K562 (cell line): ENCODE data around the gene SYT6. TPM values are rescaled to one million over a fixed set of nuclear protein-coding genes. Genes with fewer than 3 reads are reported as not detected.

Experiments
- ATAC-seq: fragments of 200-7000 bp; cut with Tn5 transposase; 3 replicates; pipeline ENCODE4 v1.9.1; 2020; ENCODE audit warnings: moderate library complexity
- BruUV-seq: library from RNA; stranded (reverse); fragments of 400-500 nt; replicated peaks from 2 replicates; lab custom pipeline; 2021; lab: Mats Ljungman, UMichigan
- CTCF ChIA-PET: fragments of 300-600 bp; formaldehyde crosslinking; extraction: SDS; loops from one replicate; lab custom pipeline; 2021; ENCODE audit warnings: low intra/inter-chr PET ratio; lab: Yijun Ruan, JAX
- POLR2A ChIA-PET: fragments of 300-600, 350-650 bp; sonication (Branson Sonifier 250); formaldehyde crosslinking; extraction: SDS; loops from one replicate; lab custom pipeline; 2021; ENCODE audit warnings: antibody characterized with exemption, inconsistent platforms; lab: Yijun Ruan, JAX
- DNase-seq, 4 experiments: peaks; one replicate each; pipeline versions ENCODE4 v3.0.0 to v3.0.0-alpha.2; 2011 to 2018; ENCODE audit warnings: low spot score in 3 of 4, mixed read lengths in 3 of 4; ENCODE audit errors: extremely low read depth in 1 of 4
- FAIRE-seq: peaks from 2 replicates; lab custom pipeline; 2011; peaks lifted over from hg19 to GRCh38; lab: Jason Lieb, UNC
- H2AFZ ChIP-seq: 2 replicates; pipeline ENCODE4 v1.6.0; 2011; ENCODE audit warnings: low read depth, low read length, control low read depth, inconsistent platforms
- H3K27ac ChIP-seq: fragments of 200-600 bp; 3 replicates; pipeline ENCODE4 v1.8.0; 2011; ENCODE audit warnings: low read depth, mild to moderate bottlenecking, control low read depth, inconsistent platforms, low read length, moderate library complexity, mixed read lengths; ENCODE audit errors: extremely low read depth
- H3K27me3 ChIP-seq, 2 experiments: fragments of 300-600 bp in 1 of 2; 2 replicates in 1 of 2; 3 replicates in 1 of 2; pipeline versions ENCODE4 v1.6.0 to v1.8.0; 2011; ENCODE audit warnings: inconsistent platforms in 2 of 2, low read length in 2 of 2, mild to moderate bottlenecking in 1 of 2, mixed read lengths in 1 of 2, moderate library complexity in 1 of 2; ENCODE audit not compliant: control insufficient read depth in 2 of 2, insufficient read depth in 2 of 2
- H3K36me3 ChIP-seq: fragments of 300-600 bp; 3 replicates; pipeline ENCODE4 v1.8.0; 2011; ENCODE audit warnings: mild to moderate bottlenecking, low read length, inconsistent platforms; ENCODE audit not compliant: control insufficient read depth, insufficient read depth
- H3K4me1 ChIP-seq, 2 experiments: fragments of 200-600 bp in 1 of 2; replicated peaks in 1 of 2; 2 replicates in 1 of 2; 3 replicates in 1 of 2; pipeline versions ENCODE4 v1.5.1 to v1.8.0; 2011; ENCODE audit warnings: inconsistent platforms in 2 of 2, low read length in 2 of 2, mild to moderate bottlenecking in 1 of 2, mixed read lengths in 1 of 2, moderate library complexity in 1 of 2; ENCODE audit not compliant: control insufficient read depth in 2 of 2, insufficient read depth in 2 of 2
- H3K4me2 ChIP-seq: 2 replicates; pipeline ENCODE4 v1.6.1; 2011; ENCODE audit warnings: low read length, control low read depth, inconsistent platforms, mixed read lengths; ENCODE audit not compliant: insufficient read depth
- H3K4me3 ChIP-seq: fragments of 200-600 bp; sonication (generic), shearing (Covaris generic); 2 replicates; pipeline ENCODE4 v1.5.1; 2016; ENCODE audit warnings: control low read depth, inconsistent platforms
- H3K79me2 ChIP-seq: fragments of 200-600 bp; 3 replicates; pipeline ENCODE4 v1.8.0; 2011; ENCODE audit warnings: low read length, inconsistent platforms; ENCODE audit not compliant: control insufficient read depth, insufficient read depth
- H3K9ac ChIP-seq, 2 experiments: 2 replicates each; pipeline versions ENCODE4 v1.6.0 to v1.6.1; 2011; ENCODE audit warnings: low read depth in 2 of 2, low read length in 2 of 2, control low read depth in 1 of 2, inconsistent platforms in 1 of 2, mild to moderate bottlenecking in 1 of 2, mixed read lengths in 1 of 2; ENCODE audit not compliant: insufficient read depth in 1 of 2
- H3K9me1 ChIP-seq: one replicate; pipeline ENCODE4 v1.6.0; 2011; ENCODE audit warnings: inconsistent platforms, mild to moderate bottlenecking, low read length, moderate library complexity; ENCODE audit not compliant: control insufficient read depth, insufficient read depth
- H3K9me3 ChIP-seq: replicated peaks from 2 replicates; pipeline ENCODE4 v1.5.1; 2011; ENCODE audit warnings: low read depth, low read length, inconsistent platforms; ENCODE audit not compliant: control insufficient read depth, insufficient read depth
- H4K20me1 ChIP-seq: replicated peaks from 2 replicates; pipeline ENCODE4 v1.6.1; 2011; ENCODE audit warnings: low read length, inconsistent platforms, mixed read lengths; ENCODE audit not compliant: control insufficient read depth, insufficient read depth
- CBX1 ChIP-seq: sonication (generic); IDR thresholded peaks from 2 replicates; pipeline ENCODE4 v1.6.1; 2016; ENCODE audit warnings: antibody characterized with exemption, low read depth, mild to moderate bottlenecking
- CSDE1 ChIP-seq, 2 experiments: fragments of 450-650 bp; IDR thresholded peaks; 2 replicates each; pipeline ENCODE4 v1.6.1; 2016; ENCODE audit warnings: mild to moderate bottlenecking in 1 of 2
- EHMT2 ChIP-seq: fragments of 450-650 bp; IDR thresholded peaks from 2 replicates; pipeline ENCODE4 v1.6.1; 2018; ENCODE audit warnings: antibody characterized with exemption
- KDM4B ChIP-seq, 2 experiments: fragments of 450-650 bp in 1 of 2; sonication (generic) in 1 of 2; IDR thresholded peaks; 2 replicates each; pipeline ENCODE4 v1.6.1; 2016 to 2017; ENCODE audit warnings: borderline replicate concordance in 2 of 2, antibody characterized with exemption in 1 of 2, low read depth in 1 of 2, mild to moderate bottlenecking in 1 of 2
- RBM17 ChIP-seq: fragments of 200-400 bp; formaldehyde crosslinking; IDR thresholded peaks from 2 replicates; pipeline ENCODE4 v1.6.1; 2017; ENCODE audit warnings: low read depth, mild to moderate bottlenecking, low read length, borderline replicate concordance
- TSC22D4 ChIP-seq: fragments of 450-650 bp; IDR thresholded peaks from 2 replicates; pipeline ENCODE4 v1.6.1; 2016; ENCODE audit warnings: missing genetic modification characterization, missing biosample characterization, control low read depth
- ZNF445 ChIP-seq: fragments of 250-450 bp; sonication (Bioruptor Pico); IDR thresholded peaks from 2 replicates; pipeline ENCODE4 v1.4.0; 2020; ENCODE audit warnings: low read depth, mild to moderate bottlenecking, moderate library complexity
- WGBS: fragments of 100-300 bp; shearing (Covaris generic); methylation state at CpG from one replicate; pipeline ENCODE4 v1.1.6; 2016; ENCODE audit warnings: low coverage, mixed read lengths; ENCODE audit not compliant: insufficient coverage; ENCODE audit errors: missing lambda C conversion rate; 5-methylcytosine and 5-hydroxymethylcytosine counted together
- in situ Hi-C: fragments of 300-500 bp; cut with MboI; formaldehyde crosslinking; loops from 4 replicates; pipeline ENCODE4 v1.15.0; 2018; ENCODE audit warnings: inconsistent platforms, mixed read lengths
- intact Hi-C: fragments of 100-400 bp; cut with micrococcal nuclease; formaldehyde crosslinking; loops from 2 replicates; pipeline ENCODE4 v1.14.2; 2022
- polyA plus RNA-seq, 8 experiments: library from polyadenylated mRNA; depleted of rRNA in 4 of 8; stranded (reverse) in 5 of 8; unstranded in 3 of 8; fragments of >200 nt; fragmentation: Nextera tagmentation in 2 of 8; fragmentation: Illumina TruSeq in 1 of 8; extraction: Ambion mirVana in 2 of 8; extraction: Trizol in 1 of 8; gene quantifications; 2 replicates each; pipeline versions ENCODE4 v1.2.1 to v1.2.3, GENCODE V29; 2011 to 2014; ENCODE audit warnings: inconsistent platforms in 1 of 8, missing spikeins in 1 of 8
- total RNA-seq, 7 experiments: library from RNA; depleted of rRNA in 6 of 7; stranded (reverse); fragments of >200 nt in 6 of 7; fragmentation: Illumina TruSeq in 2 of 7; extraction: Trizol in 2 of 7; gene quantifications; 2 replicates each; pipeline versions ENCODE4 v1.2.1 to v1.2.3, GENCODE V29; 2011 to 2021; ENCODE audit warnings: low replicate concordance in 1 of 7
- TF ChIP-seq, protein P1 (sequence below): fragments of 250-450 bp; sonication (Bioruptor Pico); IDR thresholded peaks from 2 replicates; pipeline ENCODE4 v1.4.0; 2020

Gene SYT6
- total and polyA plus RNA-seq, 9 of the 15 experiments (the other 6 are each of a cell fraction or from before 2014, with no cell fraction given), result 0.06 TPM; not detected in 8

DNA sequence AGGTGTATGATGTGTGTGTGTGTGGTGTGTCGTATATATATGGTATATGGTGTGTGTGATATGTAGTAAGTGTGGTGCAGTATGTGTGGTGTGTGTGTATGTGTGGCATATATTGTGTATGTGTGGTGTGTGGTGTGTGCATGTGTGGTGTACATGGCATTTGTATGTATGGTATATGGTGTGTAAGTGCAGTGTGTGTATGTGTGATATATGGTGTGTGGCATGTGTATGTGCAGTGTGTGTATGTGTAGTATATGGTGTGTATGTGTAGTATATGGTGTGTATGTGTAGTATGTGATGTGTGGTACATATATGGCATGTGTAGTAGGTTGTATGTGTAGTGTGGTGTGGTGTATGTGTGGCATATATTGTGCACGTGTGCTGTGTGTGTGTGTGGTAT, 99.5 kb downstream of the SYT6 start:
- DNase-seq (no peak), FAIRE-seq (no peak), ATAC-seq (no peak)
- Histone ChIP-seq H3K4me3 (no peak overlapping the region), H3K27ac (no peak overlapping the region), H3K79me2 (no peaks in the 10 kb centered on the region), H4K20me1 (no peaks in the 10 kb centered on the region), H3K4me2 (no peak overlapping the region), H3K36me3 (no peaks in the 10 kb centered on the region), H2AFZ (no peak overlapping the region), H3K9ac (no peak overlapping the region), H3K9me3 (no peaks in the 10 kb centered on the region), H3K27me3 (peaks cover 3 to 6% of the 10 kb centered on the region in 2 experiments; a peak in 3 of 5 replicates), H3K4me1 (no peaks in the 10 kb centered on the region), H3K9me1 (no peaks in the 10 kb centered on the region)
- intact Hi-C loops, result no loop called here
- CTCF ChIA-PET, result no interaction called here
- no peak for TF ChIP-seq CBX1
- 0 out of 2 replicates have a peak, but pooled peaks have one; percentile 16 for TF ChIP-seq EHMT2
- TF ChIP-seq TSC22D4, result peak; percentile 80; the same call in 1 of the 2 replicates
- 0 out of 4 replicates have a peak, but pooled peaks of 1 of the 2 experiments have one; percentile 35 for TF ChIP-seq CSDE1 (IDR thresholded peaks at IDR 0.05)
- no peak for TF ChIP-seq KDM4B (IDR thresholded peaks at IDR 0.05; ENCODE audit: borderline replicate concordance in 2 of 2, low read depth in 1 of 2)
- TF ChIP-seq, protein P1, sequence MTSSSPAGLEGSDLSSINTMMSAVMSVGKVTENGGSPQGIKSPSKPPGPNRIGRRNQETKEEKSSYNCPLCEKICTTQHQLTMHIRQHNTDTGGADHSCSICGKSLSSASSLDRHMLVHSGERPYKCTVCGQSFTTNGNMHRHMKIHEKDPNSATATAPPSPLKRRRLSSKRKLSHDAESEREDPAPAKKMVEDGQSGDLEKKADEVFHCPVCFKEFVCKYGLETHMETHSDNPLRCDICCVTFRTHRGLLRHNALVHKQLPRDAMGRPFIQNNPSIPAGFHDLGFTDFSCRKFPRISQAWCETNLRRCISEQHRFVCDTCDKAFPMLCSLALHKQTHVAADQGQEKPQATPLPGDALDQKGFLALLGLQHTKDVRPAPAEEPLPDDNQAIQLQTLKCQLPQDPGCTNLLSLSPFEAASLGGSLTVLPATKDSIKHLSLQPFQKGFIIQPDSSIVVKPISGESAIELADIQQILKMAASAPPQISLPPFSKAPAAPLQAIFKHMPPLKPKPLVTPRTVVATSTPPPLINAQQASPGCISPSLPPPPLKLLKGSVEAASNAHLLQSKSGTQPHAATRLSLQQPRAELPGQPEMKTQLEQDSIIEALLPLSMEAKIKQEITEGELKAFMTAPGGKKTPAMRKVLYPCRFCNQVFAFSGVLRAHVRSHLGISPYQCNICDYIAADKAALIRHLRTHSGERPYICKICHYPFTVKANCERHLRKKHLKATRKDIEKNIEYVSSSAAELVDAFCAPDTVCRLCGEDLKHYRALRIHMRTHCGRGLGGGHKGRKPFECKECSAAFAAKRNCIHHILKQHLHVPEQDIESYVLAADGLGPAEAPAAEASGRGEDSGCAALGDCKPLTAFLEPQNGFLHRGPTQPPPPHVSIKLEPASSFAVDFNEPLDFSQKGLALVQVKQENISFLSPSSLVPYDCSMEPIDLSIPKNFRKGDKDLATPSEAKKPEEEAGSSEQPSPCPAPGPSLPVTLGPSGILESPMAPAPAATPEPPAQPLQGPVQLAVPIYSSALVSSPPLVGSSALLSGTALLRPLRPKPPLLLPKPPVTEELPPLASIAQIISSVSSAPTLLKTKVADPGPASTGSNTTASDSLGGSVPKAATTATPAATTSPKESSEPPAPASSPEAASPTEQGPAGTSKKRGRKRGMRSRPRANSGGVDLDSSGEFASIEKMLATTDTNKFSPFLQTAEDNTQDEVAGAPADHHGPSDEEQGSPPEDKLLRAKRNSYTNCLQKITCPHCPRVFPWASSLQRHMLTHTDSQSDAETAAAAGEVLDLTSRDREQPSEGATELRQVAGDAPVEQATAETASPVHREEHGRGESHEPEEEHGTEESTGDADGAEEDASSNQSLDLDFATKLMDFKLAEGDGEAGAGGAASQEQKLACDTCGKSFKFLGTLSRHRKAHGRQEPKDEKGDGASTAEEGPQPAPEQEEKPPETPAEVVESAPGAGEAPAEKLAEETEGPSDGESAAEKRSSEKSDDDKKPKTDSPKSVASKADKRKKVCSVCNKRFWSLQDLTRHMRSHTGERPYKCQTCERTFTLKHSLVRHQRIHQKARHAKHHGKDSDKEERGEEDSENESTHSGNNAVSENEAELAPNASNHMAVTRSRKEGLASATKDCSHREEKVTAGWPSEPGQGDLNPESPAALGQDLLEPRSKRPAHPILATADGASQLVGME, result no peak
- no peak for TF ChIP-seq ZNF445
- no peak for TF ChIP-seq RBM17
- in situ Hi-C loops, result no loop called here
- WGBS, result 0% methylated on average over 2 of the region's 2 CpGs
- POLR2A ChIA-PET, result interaction anchor here (0.9 to 1.6 kb wide), 2 partner anchors 9 to 10 kb away, joined by 3 to 5 read pairs; no protein-coding TSS in a partner anchor
- BruUV-seq, result no TSS peak
